Subcutaneous abdominal adipose tissue (tissue), 5 donors: ENCODE results near the gene ZDHHC21.

Source experiments
- H3K27ac ChIP-seq: one replicate; pipeline ENCODE4 v1.7.0; 2013; ENCODE audit warnings: low read depth, mild to moderate bottlenecking, inconsistent platforms, low read length, moderate library complexity
- H3K27me3 ChIP-seq, 5 donors: one replicate each; pipeline ENCODE4 v1.7.0; 2013; ENCODE audit warnings: low read length in 5 of 5, inconsistent platforms in 1 of 5; ENCODE audit not compliant: control insufficient read depth in 5 of 5, insufficient read depth in 4 of 5
- H3K36me3 ChIP-seq, 5 donors: one replicate each; pipeline ENCODE4 v1.7.0; 2013; ENCODE audit warnings: low read length in 5 of 5; ENCODE audit not compliant: control insufficient read depth in 5 of 5, insufficient read depth in 5 of 5
- H3K4me1 ChIP-seq, 5 donors: one replicate each; pipeline ENCODE4 v1.7.0; 2013; ENCODE audit warnings: low read length in 5 of 5, mild to moderate bottlenecking in 3 of 5, moderate library complexity in 1 of 5; ENCODE audit not compliant: control insufficient read depth in 5 of 5, insufficient read depth in 5 of 5
- H3K4me3 ChIP-seq, 5 donors: one replicate each; pipeline ENCODE4 v1.7.0; 2013; ENCODE audit warnings: low read length in 5 of 5, low read depth in 1 of 5
- H3K9ac ChIP-seq, 5 donors: one replicate each; pipeline ENCODE4 v1.7.0; 2013; ENCODE audit warnings: low read length in 5 of 5, mild to moderate bottlenecking in 4 of 5, moderate library complexity in 3 of 5
- H3K9me3 ChIP-seq, 5 donors: one replicate each; pipeline ENCODE4 v1.7.0; 2013; ENCODE audit warnings: low read length in 5 of 5; ENCODE audit not compliant: control insufficient read depth in 5 of 5
- donor health status: healthy.
- donor health status: healthy.
- donor health status: healthy.
- donor health status: healthy.
- donor health status: healthy.

The ZDHHC21 gene

DNA sequence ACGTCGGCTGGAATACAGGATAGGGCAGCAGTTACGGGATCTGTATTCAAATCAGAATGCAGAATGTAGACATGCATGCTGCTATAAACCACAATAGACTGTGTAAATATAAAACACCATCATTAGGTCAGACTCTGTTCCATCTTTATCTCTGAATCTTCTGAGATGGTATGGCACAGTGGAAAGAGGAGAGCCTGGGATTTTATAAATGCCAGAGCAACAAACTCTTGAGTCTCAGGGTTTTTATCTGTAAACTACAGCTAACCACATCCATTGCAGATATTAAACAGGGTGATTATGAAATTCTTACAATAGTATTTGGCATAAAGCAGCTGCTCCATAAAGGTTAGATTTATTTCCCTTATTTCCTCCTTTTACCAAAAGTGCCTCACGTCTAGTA is 108.7 kb downstream of the ZDHHC21 start:
- H3K27ac ChIP-seq = no peak overlapping the region

DNA sequence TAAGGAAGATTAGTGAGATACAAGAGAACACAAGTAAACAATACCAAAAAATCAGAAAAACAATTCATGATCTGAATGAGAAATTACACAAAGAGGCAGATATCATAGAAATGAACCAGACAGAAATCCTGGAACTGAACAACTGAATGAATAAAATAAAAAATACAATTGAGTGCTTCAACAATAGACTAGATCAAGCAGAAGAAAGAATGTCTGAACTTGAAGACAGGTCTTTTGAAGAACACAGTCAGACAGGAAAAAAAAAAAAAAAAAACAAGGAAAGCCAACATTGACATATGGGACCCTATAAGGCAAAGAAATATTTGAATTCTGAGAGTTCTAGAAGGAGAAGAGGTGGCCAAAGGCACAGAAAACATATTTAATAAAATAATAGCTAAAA is 115.2 kb downstream of the ZDHHC21 start:
- H3K9me3 ChIP-seq = peaks cover 3 to 6% (median 3%) of the 10 kb centered on the region in 5 donors
- H3K27me3 ChIP-seq = no peaks in the 10 kb centered on the region
- no peaks in the 10 kb centered on the region for H3K4me1 ChIP-seq
- H3K9ac ChIP-seq = no peak overlapping the region
- H3K36me3 ChIP-seq = no peaks in the 10 kb centered on the region
- no peak overlapping the region for H3K27ac ChIP-seq
- no peak overlapping the region for H3K4me3 ChIP-seq

More for the DNA sequence above, 108.7 kb downstream of the ZDHHC21 start:
- no peak overlapping the region for H3K9ac ChIP-seq
- peaks cover 0 to 6% (median 0%) of the 10 kb centered on the region in 5 donors for H3K9me3 ChIP-seq
- peaks cover 0 to 6% (median 0%) of the 10 kb centered on the region in 5 donors for H3K36me3 ChIP-seq
- H3K4me1 ChIP-seq = no peaks in the 10 kb centered on the region
- no peaks in the 10 kb centered on the region for H3K27me3 ChIP-seq
- H3K4me3 ChIP-seq = no peak overlapping the region

DNA sequence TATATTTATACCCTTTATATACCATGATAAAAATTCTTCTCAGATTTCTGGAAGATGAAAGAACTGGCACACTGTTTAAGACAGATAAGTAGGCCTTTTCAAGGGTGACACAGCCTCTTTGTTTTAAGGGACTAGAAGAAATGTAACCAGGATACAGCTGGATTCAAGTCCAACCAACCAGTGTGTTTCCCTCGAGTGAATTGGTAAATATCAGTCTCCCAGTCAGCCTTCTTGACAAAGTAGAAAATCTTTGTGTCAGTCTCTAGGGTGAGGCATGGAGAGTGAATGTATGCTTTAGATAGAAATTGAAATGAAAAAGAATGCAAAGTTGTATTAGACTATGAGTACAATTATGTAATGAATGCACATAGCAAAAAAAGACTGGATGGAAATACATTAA is 119.1 kb downstream of the ZDHHC21 start:
- no peaks in the 10 kb centered on the region for H3K36me3 ChIP-seq
- no peak overlapping the region for H3K9ac ChIP-seq
- H3K4me1 ChIP-seq = no peaks in the 10 kb centered on the region
- H3K9me3 ChIP-seq = peaks cover 0 to 5% (median 3%) of the 10 kb centered on the region in 5 donors
- no peaks in the 10 kb centered on the region for H3K27me3 ChIP-seq
- no peak overlapping the region for H3K4me3 ChIP-seq
- H3K27ac ChIP-seq = no peak overlapping the region

DNA sequence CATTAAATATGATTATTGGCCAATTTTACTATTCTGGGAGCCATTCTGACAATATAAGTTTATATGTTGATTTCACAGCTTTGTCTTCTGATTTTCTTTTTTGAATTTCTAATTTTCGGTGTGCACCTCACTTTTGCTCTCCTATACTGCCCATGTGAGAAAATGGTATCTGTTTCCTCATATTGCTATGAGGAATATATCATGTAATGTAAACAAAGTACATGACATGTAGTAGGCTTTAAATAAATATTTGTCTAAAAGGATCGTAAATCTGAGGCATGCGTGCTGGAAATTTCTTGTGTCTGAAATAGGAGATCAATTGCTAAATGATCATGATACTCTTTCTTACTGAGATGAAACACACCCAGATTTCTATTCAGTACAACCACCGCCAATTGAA is 119.9 kb downstream of the ZDHHC21 start:
- no peak overlapping the region for H3K9ac ChIP-seq
- no peak overlapping the region for H3K4me3 ChIP-seq
- H3K9me3 ChIP-seq = peaks cover 0 to 5% (median 1%) of the 10 kb centered on the region in 5 donors
- H3K27ac ChIP-seq = no peak overlapping the region
- no peaks in the 10 kb centered on the region for H3K27me3 ChIP-seq
- H3K4me1 ChIP-seq = no peaks in the 10 kb centered on the region
- no peaks in the 10 kb centered on the region for H3K36me3 ChIP-seq

DNA sequence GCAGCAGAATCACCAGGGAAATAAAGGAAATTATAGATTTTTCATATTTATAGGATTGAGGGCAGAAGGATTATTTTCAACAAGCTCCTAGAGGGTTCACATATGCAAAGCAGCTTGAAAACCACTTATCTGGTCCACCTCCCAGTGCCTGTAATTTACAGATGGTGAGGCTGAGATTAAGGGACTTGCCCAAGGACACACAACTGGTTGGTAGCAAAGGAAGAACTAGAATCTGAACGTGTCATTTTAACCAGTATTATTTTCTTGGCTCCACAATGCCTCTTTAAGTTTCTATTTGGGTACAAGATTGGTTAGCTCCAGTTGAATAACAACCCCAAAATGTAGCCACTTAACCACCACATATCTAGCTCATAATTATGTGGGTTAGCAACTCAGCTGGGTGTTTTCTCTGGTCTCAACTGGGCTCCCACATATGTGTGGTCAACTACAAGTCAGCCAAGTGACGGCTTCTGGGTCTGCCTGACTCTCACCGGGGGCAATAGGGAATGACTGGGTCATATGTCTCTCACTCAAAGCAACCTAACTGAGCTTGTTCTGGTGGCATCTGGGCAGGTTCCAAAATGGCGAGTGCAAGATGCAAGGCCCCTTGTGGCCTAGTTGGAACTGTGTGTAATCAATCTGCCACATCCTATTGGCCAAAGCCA is 127.7 kb downstream of the ZDHHC21 start:
- Histone ChIP-seq H3K4me3 (no peak overlapping the region), H3K9me3 (no peaks in the 10 kb centered on the region), H3K9ac (no peak overlapping the region), H3K27ac (no peak overlapping the region), H3K27me3 (no peaks in the 10 kb centered on the region), H3K36me3 (no peaks in the 10 kb centered on the region), H3K4me1 (no peaks in the 10 kb centered on the region)

DNA sequence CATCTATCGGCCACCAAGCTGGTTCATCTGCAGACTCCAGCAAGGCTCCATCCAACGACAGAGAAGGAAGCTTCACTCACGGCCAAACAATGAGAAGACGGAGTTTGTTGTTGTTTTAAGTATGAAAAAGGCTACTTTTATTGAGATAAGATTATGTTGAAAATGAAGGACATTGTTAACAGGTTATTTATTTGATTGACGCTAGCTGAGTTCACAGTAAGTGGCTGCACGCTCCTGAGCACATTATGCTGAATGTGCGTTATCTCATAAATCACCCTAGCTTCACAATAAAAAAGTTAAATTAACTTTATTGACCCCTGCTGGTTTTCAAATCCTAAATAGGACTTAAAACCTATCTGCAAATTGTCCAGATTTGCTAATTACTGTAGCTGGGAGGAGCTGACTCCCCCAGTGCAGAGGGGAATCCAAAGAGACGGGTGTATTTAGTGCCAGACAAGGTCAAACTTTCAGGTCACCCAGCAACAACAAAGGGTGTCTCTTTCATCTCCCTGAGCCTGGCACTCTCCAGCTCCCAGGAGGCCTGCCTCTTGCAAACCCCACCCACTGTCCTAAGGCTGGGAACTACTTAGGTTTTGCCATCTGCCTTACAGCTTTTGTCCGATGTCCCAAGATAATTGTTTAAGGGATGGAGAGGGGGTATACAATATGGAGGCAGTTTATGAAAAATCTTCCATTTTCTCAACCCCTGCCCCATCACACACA is 129.2 kb downstream of the ZDHHC21 start:
- Histone ChIP-seq H3K27ac (no peak overlapping the region), H3K27me3 (no peaks in the 10 kb centered on the region)

DNA sequence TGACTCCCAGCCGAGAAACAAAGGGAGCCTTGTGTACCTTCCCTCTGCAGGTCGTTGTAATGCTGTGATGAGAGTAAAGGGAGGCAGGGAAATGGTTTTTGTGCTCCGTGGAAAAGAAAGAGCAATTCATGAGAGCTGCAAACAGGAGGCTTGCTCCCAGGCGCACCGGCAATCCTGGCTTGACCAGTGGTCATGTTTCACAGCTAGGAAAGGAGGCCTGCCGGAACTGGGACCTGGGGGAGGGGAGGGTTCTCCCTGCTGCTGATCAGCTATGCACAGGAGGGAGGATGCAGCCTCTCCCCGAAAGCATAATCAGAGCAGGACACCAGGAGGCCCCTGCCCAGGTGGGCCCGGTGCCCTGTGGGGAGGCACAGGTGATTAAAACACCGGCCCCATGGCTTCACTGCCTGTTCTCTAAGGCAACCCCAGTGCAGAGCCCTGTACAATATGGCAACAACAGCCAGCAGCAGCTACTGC is 131.3 kb downstream of the ZDHHC21 start:
- Histone ChIP-seq H3K9me3 (peaks cover 0 to 2% (median 0%) of the 10 kb centered on the region in 5 donors), H3K4me1 (no peaks in the 10 kb centered on the region), H3K36me3 (no peaks in the 10 kb centered on the region), H3K9ac (no peak overlapping the region), H3K27ac (no peak overlapping the region), H3K27me3 (no peaks in the 10 kb centered on the region), H3K4me3 (no peak overlapping the region)

More for the DNA sequence above, 129.2 kb downstream of the ZDHHC21 start:
- Histone ChIP-seq H3K36me3 (no peaks in the 10 kb centered on the region), H3K4me1 (no peaks in the 10 kb centered on the region), H3K4me3 (no peak overlapping the region), H3K9me3 (peaks cover 0 to 2% (median 0%) of the 10 kb centered on the region in 5 donors), H3K9ac (no peak overlapping the region)
